NCI-H1930 (cell line): ENCODE data around the gene TIRAP.

Source experiments
- DNase-seq, 2 experiments: peaks; one replicate each; lab custom pipeline; 2025; lab: John Stamatoyannopoulos, UW

Gene TIRAP

DNA sequence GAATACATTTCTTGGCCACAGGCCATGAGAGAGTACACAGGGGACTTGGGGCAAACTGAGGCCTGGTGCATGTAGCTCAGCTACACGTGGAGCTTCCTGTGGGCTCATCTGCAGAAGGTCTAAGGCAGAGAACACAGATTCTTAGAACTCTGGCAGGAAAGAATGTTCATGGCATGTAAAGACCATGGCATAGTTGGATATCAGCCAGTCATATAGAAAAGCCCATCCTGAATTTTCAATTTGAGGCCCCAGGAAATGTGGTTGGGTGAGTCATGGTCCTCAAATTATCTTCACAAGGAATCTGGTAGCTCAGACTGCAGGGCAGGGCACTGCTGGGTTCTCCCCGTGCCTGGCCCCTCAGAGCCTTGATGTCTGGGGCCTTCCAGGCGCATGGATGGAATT, 58.9 kb downstream of the TIRAP start:
- DNase-seq = no peak

DNA sequence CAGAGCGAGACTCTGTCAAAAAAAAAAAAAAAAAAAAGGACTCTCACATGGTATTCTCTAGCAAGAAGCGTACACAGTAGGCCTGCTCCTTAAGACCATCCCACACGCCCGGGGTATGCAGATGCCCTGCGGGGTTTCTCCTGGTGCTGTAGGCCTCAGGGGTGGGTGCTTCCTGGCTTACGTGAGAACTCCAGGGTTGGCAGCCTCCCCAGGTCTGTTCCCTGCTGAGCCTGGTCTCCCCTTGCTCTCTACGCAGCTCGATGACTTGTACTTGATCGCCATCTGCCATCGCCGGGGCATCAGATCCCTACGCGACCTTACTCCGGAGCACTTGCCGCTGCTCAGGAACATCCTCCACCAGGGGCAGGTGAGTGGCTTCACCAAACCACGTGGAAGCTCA, 60.2 kb downstream of the TIRAP start:
- DNase-seq = no peak
